ENCODE measurements around the gene HYPK.

GRCh38 chr15:43776718-43777266 lies 23.6 kb upstream of the HYPK start, which contains the start of gene ELL3:
- TF ChIP-seq EZH2 (IDR thresholded peaks at IDR 0.05; ENCODE audit: insufficient read depth, poor library complexity, severe bottlenecking), result no peak
- TF ChIP-seq EZH2phosphoT487 (IDR thresholded peaks at IDR 0.05; ENCODE audit: insufficient read depth, low read depth), result no peak

Measured in GM23248 (cell line).